ENCODE measurements around the gene GDF2. TPM values are rescaled to one million over a fixed set of nuclear protein-coding genes. Genes with fewer than 3 reads are reported as not detected.

Gene GDF2
- total RNA-seq, 1 donor from 2014 or later: not detected

- no peak overlapping the region for H3K27ac Mint-ChIP-seq
- no peak for DNase-seq (ENCODE audit: low spot score in 2 of 2, unreplicated experiment in 2 of 2)
- no peak for TF ChIP-seq CTCF (IDR thresholded peaks at IDR 0.05; ENCODE audit: unreplicated experiment)
These were observed 12.4 kb downstream of the GDF2 start for GRCh38 chr10:47334466-47335295.

DNA sequence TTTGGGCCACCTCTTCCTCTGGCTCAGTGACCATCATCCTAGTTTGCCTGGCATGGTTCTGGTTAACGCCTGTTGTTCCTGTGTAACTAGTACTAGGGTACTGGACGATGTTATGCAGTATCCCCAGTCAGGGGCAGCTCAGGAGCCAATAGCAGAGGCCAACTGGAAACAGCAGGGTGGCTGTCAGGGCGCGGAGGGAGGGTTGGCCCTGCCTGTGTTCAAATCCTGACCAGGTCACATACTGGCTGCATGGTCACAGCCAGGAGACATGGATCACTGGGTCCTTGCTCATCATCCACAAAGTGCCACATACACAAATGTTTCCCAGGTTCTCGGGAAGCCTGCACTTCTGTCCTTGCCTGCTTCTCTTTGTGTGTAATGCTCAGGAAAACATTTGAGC, 13.7 kb downstream of the GDF2 start:
- no peaks in the 10 kb centered on the region for H3K36me3 Mint-ChIP-seq
- no peak for DNase-seq (ENCODE audit: low spot score in 2 of 2, unreplicated experiment in 2 of 2)
- no peak for TF ChIP-seq CTCF (IDR thresholded peaks at IDR 0.05; ENCODE audit: unreplicated experiment)
- H3K4me3 Mint-ChIP-seq: no peak overlapping the region
- no peak overlapping the region for H3K27ac Mint-ChIP-seq
- H3K4me1 Mint-ChIP-seq: peaks cover 3% of the 10 kb centered on the region
- H3K9me3 Mint-ChIP-seq: no peaks in the 10 kb centered on the region
- peaks cover 59% of the 10 kb centered on the region for H3K27me3 Mint-ChIP-seq (ENCODE audit: low read depth)

More at GRCh38 chr10:47334466-47335295, 12.4 kb downstream of the GDF2 start:
- Mint-ChIP-seq H3K4me3 (no peak overlapping the region), H3K4me1 (peaks cover 3% of the 10 kb centered on the region), H3K9me3 (no peaks in the 10 kb centered on the region), H3K27me3 (ENCODE audit: low read depth) (peaks cover 52% of the 10 kb centered on the region), H3K36me3 (no peaks in the 10 kb centered on the region)

DNA sequence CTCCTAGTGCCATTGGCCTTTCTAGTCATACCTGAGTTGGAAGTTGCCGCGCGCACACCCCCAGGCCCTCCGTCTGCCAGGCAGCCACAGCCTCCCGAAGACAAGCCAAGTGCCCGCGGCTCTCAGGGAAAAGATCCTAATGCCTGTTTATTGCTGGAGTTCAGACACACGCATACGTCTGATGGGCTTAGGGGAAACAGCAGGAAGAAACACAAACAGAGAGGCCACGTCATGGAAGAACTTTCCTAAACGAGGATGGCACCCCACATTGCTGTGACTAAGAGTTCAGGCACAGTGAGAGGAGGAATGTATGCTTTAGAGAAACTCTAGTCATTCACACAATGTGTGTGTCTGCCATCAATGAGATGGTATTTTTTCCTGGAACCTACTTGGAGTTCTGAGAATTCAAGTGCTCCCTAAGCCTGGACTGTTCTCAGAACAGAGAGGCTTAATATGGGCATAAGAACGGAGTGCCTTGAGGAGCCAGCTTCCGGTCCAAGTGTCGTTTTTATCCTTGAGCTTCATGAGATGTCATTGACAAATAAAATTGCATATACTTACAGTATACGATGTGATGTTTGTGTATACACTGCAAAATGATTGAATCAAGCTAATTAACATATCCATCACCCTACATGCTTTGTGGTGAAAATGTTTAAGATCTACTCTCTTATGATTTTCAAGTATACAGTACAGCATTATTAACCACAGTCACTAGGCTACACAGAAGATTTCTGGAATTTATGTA, 14.3 kb downstream of the GDF2 start:
- H3K27ac Mint-ChIP-seq: no peak overlapping the region

GRCh38 chr10:47337310-47337709, 15.1 kb downstream of the GDF2 start:
- Mint-ChIP-seq H3K27ac (no peak overlapping the region), H3K9me3 (no peaks in the 10 kb centered on the region), H3K27me3 (ENCODE audit: low read depth) (peaks cover 62% of the 10 kb centered on the region), H3K4me1 (no peaks in the 10 kb centered on the region), H3K36me3 (no peaks in the 10 kb centered on the region), H3K4me3 (no peak overlapping the region)
- TF ChIP-seq CTCF (IDR thresholded peaks at IDR 0.05; ENCODE audit: unreplicated experiment): no peak
- DNase-seq (ENCODE audit: low spot score in 2 of 2, unreplicated experiment in 2 of 2): no peak

More for the DNA sequence above, 14.3 kb downstream of the GDF2 start:
- no peak for TF ChIP-seq CTCF (IDR thresholded peaks at IDR 0.05; ENCODE audit: unreplicated experiment)
- no peak overlapping the region for H3K4me3 Mint-ChIP-seq
- H3K4me1 Mint-ChIP-seq: peaks cover 3% of the 10 kb centered on the region
- DNase-seq (ENCODE audit: low spot score in 2 of 2, unreplicated experiment in 2 of 2): no peak
- no peaks in the 10 kb centered on the region for H3K36me3 Mint-ChIP-seq
- H3K27me3 Mint-ChIP-seq (ENCODE audit: low read depth): peaks cover 62% of the 10 kb centered on the region
- no peaks in the 10 kb centered on the region for H3K9me3 Mint-ChIP-seq

- Mint-ChIP-seq H3K4me1 (no peaks in the 10 kb centered on the region), H3K27me3 (ENCODE audit: low read depth) (peaks cover 56% of the 10 kb centered on the region), H3K9me3 (no peaks in the 10 kb centered on the region), H3K27ac (no peak overlapping the region), H3K4me3 (no peak overlapping the region), H3K36me3 (no peaks in the 10 kb centered on the region)
- DNase-seq (ENCODE audit: low spot score in 2 of 2, unreplicated experiment in 2 of 2): no peak
- no peak for TF ChIP-seq CTCF (IDR thresholded peaks at IDR 0.05; ENCODE audit: unreplicated experiment)
These were observed 17.0 kb downstream of the GDF2 start for GRCh38 chr10:47339186-47339735.
